ENCODE results near the gene ALAS1. TPM values are rescaled to one million over a fixed set of nuclear protein-coding genes. Genes with fewer than 3 reads are reported as not detected.
A peak's percentile ranks its signal among the peaks of the same experiment; 100 is the strongest.

The ALAS1 gene
- total RNA-seq, 1 donor from 2014 or later = 78.9 TPM

DNA sequence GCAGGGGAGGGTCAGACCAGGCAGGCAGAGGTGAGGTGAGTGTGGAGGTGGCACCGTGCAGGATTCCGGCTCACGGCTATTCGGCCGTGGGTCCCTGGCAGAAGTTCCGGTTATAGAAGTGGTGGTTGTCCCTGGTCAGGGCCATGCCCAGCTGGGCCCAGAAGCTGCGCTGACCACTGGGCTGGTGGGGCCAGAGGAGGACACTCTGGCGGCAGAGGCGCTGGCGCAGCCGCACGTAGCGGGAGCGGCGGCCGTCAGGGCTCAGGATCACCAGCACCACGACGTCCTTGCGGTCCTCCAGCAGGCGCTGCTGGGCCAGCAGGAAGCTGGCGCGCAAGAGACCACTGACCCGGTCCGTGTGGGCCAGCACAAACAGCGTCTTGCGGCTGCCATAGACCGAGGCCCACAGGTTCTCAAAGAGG, 23.2 kb downstream of the ALAS1 start:
- intact Hi-C loops (cut with DNase I) = loop anchor here (5.0 kb wide), 1 partner anchor 116 kb away; no protein-coding TSS in a partner anchor
- no peak for ATAC-seq
- peaks cover 45% of the 10 kb centered on the region for H3K4me1 ChIP-seq
- H3K9me3 ChIP-seq = no peaks in the 10 kb centered on the region
- no peak overlapping the region for H3K27ac ChIP-seq
- TF ChIP-seq, protein P1, sequence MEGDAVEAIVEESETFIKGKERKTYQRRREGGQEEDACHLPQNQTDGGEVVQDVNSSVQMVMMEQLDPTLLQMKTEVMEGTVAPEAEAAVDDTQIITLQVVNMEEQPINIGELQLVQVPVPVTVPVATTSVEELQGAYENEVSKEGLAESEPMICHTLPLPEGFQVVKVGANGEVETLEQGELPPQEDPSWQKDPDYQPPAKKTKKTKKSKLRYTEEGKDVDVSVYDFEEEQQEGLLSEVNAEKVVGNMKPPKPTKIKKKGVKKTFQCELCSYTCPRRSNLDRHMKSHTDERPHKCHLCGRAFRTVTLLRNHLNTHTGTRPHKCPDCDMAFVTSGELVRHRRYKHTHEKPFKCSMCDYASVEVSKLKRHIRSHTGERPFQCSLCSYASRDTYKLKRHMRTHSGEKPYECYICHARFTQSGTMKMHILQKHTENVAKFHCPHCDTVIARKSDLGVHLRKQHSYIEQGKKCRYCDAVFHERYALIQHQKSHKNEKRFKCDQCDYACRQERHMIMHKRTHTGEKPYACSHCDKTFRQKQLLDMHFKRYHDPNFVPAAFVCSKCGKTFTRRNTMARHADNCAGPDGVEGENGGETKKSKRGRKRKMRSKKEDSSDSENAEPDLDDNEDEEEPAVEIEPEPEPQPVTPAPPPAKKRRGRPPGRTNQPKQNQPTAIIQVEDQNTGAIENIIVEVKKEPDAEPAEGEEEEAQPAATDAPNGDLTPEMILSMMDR (IDR thresholded peaks at IDR 0.05) = no peak
- no peaks in the 10 kb centered on the region for H3K27me3 ChIP-seq
- no peaks in the 10 kb centered on the region for H3K36me3 ChIP-seq
- no peak overlapping the region for H3K4me3 ChIP-seq
- DNase-seq = peak; percentile 59

DNA sequence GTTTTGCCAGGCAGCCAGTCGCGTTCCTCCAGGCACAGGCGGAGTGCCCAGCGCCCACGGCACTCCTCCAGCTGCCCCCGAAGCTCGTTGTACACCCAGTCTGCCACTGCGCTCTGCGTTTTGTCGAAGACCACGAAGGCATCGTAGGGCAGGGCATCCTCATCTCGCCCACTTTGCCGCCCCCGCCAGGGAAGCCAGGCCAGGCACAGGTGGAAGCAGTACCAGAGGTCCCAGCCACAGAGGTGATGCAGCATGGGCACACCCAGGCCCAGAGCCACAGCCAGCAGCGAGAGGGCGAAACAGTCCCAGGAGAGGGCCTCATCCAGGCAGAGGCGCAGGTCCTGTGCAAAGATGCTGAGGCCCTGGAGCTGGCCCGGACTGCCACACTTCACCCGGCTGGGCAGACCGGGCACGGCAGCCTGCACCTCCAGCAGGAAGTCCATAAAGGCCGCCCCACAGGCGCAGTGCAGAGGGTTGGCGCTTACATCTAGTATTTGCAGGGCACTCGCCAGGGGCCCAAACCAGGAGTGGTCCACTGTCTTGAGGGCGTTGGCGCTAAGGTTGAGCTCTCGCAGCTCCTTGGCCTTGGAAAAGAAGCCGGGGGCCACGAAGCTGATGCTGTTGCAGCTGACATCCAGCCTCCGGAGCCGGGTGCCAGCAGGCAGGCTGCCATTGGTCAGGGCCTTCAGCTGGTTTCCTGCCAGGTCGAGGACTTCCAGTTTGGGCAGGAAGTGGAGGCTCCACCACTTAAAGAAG, 23.8 kb downstream of the ALAS1 start:
- no peaks in the 10 kb centered on the region for H3K36me3 ChIP-seq
- peak; percentile 63 for DNase-seq
- no peak overlapping the region for H3K4me3 ChIP-seq
- H3K27me3 ChIP-seq = no peaks in the 10 kb centered on the region
- intact Hi-C loops (cut with DNase I) = loop anchor here (5.0 kb wide), 1 partner anchor 116 kb away; no protein-coding TSS in a partner anchor
- H3K4me1 ChIP-seq = peaks cover 39% of the 10 kb centered on the region
- ATAC-seq = no peak
- H3K9me3 ChIP-seq = no peaks in the 10 kb centered on the region
- H3K27ac ChIP-seq = no peak overlapping the region
- TF ChIP-seq, protein P1 (IDR thresholded peaks at IDR 0.05) = no peak

DNA sequence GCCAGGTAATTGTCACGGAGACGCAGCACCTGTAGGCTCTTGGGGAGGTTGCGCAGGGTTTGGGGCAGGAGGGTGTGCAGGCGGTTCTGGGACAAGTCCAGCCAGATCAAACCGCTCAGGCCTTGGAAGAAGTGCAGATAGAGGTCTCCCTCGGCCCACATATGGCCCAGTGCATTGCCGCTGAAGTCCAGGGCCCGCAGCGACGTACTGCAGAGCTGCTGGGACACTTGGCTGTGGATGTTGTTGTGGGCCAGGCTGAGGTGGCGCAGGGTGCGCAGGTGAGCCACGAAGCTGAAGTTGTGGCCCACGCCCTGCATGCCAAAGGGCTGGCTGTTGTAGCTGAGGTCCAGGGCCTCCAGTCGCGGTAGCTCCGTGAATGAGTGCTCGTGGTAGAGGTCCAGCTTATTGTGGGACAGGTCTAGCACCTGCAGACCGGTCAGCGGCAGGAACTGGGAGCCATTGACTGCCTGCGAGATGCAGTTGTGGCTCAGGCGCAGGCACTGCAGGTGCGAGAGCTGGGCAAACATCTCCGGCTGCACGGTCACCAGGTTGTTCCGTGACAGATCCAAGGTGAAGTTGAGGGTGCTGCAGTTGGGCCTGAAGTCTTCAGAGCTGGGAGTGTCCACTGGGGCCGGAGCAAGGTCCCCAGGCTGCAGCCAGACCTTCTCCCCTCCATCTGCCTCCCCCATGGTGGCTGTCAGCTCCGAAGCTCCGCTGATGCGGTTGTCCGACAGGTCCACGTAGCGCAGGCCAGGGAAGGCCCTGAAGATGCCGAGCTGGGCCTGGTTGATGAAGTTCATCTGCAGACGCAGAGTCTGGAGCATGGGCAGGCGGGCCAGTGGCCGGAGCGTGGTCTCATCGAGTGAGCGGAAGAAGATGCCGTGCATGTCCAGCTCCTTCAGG, 24.6 kb downstream of the ALAS1 start:
- Histone ChIP-seq H3K36me3 (no peaks in the 10 kb centered on the region), H3K9me3 (no peaks in the 10 kb centered on the region), H3K4me3 (no peak overlapping the region), H3K27ac (no peak overlapping the region), H3K27me3 (no peaks in the 10 kb centered on the region), H3K4me1 (peaks cover 31% of the 10 kb centered on the region)
- intact Hi-C loops (cut with DNase I) = loop anchor here (5.0 kb wide), 1 partner anchor 115 kb away; no protein-coding TSS in a partner anchor
- peak; percentile 64 for DNase-seq
- ATAC-seq = no peak
- TF ChIP-seq, protein P1 (IDR thresholded peaks at IDR 0.05) = no peak

- TF ChIP-seq, protein P1 (IDR thresholded peaks at IDR 0.05) = no peak
- no peak overlapping the region for H3K4me3 ChIP-seq
- H3K9me3 ChIP-seq = no peaks in the 10 kb centered on the region
- intact Hi-C loops (cut with DNase I) = loop anchor here (5.0 kb wide), 1 partner anchor 114 kb away; no protein-coding TSS in a partner anchor
- H3K27ac ChIP-seq = no peak overlapping the region
- H3K36me3 ChIP-seq = peaks cover 9% of the 10 kb centered on the region
- DNase-seq (peak; percentile 61), ATAC-seq (no peak)
- H3K27me3 ChIP-seq = no peaks in the 10 kb centered on the region
- H3K4me1 ChIP-seq = peaks cover 19% of the 10 kb centered on the region
These were observed 25.8 kb downstream of the ALAS1 start for GRCh38 chr3:52223449-52224408.

All from upper lobe of right lung (tissue), 1 donor.